Stimulated activated effector memory CD8-positive, alpha-beta T cell treated with anti-CD3 and anti-CD28 coated beads, Interleukin-12 subunit alpha, Interleukin-12 subunit beta, amount 100 ng/mL, for 72 hours (primary cell): Measurements from ENCODE around the gene PPCDC.

Experiments used
- ATAC-seq: fragments of 150-1000 bp; cut with Tn5 transposase; 2 replicates; pipeline ENCODE4 v1.10.0; 2021
- DNase-seq, 2 donors: peaks; one replicate each; pipeline ENCODE4 v3.0.0; 2021 to 2022; ENCODE audit warnings: low spot score in 2 of 2
- H3K27ac Mint-ChIP-seq: one replicate; pipeline ENCODE4 v1.8.0; 2022; ENCODE audit warnings: mild to moderate bottlenecking, mixed read lengths
- H3K36me3 Mint-ChIP-seq: one replicate; pipeline ENCODE4 v1.8.0; 2022; ENCODE audit warnings: mild to moderate bottlenecking, mixed read lengths
- H3K4me1 Mint-ChIP-seq: one replicate; pipeline ENCODE4 v1.8.0; 2022; ENCODE audit warnings: mixed read lengths
- H3K4me3 Mint-ChIP-seq: one replicate; pipeline ENCODE4 v1.8.0; 2022; ENCODE audit warnings: mild to moderate bottlenecking, mixed read lengths
- H3K9me3 Mint-ChIP-seq: one replicate; pipeline ENCODE4 v1.8.0; 2022; ENCODE audit warnings: mixed read lengths

Gene PPCDC

DNA sequence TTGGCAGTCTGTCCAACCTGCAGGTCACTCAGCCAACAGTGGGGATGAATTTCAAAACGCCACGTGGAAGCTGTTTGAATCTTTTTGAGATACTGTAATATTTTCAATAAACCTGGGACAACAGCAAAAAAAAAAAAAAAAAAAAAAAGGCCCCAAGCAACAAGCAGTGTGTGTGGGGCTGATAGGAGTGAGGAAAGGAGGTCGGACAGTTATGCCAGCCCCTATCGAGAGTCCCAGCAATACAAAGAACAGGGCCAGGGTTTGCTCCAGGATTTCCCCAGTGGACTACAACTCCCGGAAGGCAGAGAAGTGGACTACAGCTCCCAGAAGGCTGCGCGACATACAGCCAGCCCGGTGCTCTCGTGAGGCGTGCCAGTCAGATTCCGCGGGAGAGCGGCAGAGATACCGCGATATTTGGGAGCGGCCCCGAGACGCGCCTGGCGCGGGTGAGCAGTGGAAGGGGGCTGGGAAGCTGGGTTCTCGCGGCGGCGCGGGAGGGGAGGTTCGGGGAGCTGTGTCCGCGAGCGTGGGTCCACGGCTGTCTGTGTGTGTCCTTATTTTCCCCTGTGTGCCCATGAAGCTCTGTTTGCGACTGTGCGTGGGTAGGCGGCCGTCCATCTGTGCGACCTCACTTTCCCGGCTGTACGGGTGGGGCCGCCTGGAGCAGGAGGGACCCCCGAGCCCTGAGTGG is at the start of gene PPCDC:
TSS of gene PPCDC (plus strand) at position 410 of the 691 bp plus-strand sequence. CDS start 4,729 bp downstream, outside the sequence.
- H3K27ac Mint-ChIP-seq = peak within 1 kb of the TSS; percentile 98
- peaks cover 18% of the 10 kb centered on the region for H3K36me3 Mint-ChIP-seq
- ATAC-seq = peak; percentile 99
- no peaks in the 10 kb centered on the region for H3K9me3 Mint-ChIP-seq
- DNase-seq = peak; percentile 91 to 96
- H3K4me3 Mint-ChIP-seq = peak within 1 kb of the TSS; percentile 88
- H3K4me1 Mint-ChIP-seq = peaks cover 27% of the 10 kb centered on the region

- Mint-ChIP-seq H3K4me3 (no peak overlapping the region), H3K4me1 (peaks cover 10% of the 10 kb centered on the region)
Measured at GRCh38 chr15:74976159-74976558, 47.2 kb upstream of the PPCDC start.

GRCh38 chr15:74977599-74977998 is 45.8 kb upstream of the PPCDC start:
- H3K9me3 Mint-ChIP-seq = no peaks in the 10 kb centered on the region
- peak overlapping the region; percentile 28 for H3K4me3 Mint-ChIP-seq
- H3K27ac Mint-ChIP-seq = peak overlapping the region; percentile 3
- peaks cover 10% of the 10 kb centered on the region for H3K4me1 Mint-ChIP-seq
- H3K36me3 Mint-ChIP-seq = no peaks in the 10 kb centered on the region
- DNase-seq (no peak), ATAC-seq (peak; percentile 100)

More at GRCh38 chr15:74976159-74976558, 47.2 kb upstream of the PPCDC start:
- no peaks in the 10 kb centered on the region for H3K9me3 Mint-ChIP-seq
- ATAC-seq (no peak), DNase-seq (no peak)
- no peaks in the 10 kb centered on the region for H3K36me3 Mint-ChIP-seq
- no peak overlapping the region for H3K27ac Mint-ChIP-seq

DNA sequence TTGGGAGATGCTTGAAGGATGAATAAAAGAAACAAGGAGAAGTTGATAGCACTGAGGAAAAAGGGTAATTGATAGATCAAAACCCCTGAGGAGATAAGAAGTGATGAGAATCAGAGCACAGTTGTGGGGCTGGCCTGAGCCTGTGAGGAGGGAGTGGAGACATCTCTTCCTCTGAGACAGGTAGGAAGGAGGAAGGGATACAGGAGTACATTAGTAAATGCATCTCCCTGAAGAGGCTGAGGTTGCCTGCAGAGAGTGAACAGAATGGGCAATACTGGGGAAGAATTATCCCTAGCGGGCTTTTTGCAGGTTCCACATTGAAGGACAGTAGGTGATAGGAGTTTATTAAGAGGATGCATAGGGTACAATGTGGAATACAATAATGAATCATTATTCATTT is 45.3 kb upstream of the PPCDC start:
- no peak for DNase-seq
- no peak for ATAC-seq
- Mint-ChIP-seq H3K4me1 (peaks cover 10% of the 10 kb centered on the region), H3K4me3 (peak overlapping the region; percentile 28), H3K36me3 (no peaks in the 10 kb centered on the region), H3K27ac (peak overlapping the region; percentile 3), H3K9me3 (no peaks in the 10 kb centered on the region)

- DNase-seq (no peak), ATAC-seq (peak; percentile 72)
- Mint-ChIP-seq H3K9me3 (no peaks in the 10 kb centered on the region), H3K36me3 (no peaks in the 10 kb centered on the region), H3K4me3 (no peak overlapping the region), H3K27ac (no peak overlapping the region), H3K4me1 (peaks cover 12% of the 10 kb centered on the region)
Measured at GRCh38 chr15:74978503-74978902, 44.9 kb upstream of the PPCDC start.

GRCh38 chr15:74982183-74982582 is 41.2 kb upstream of the PPCDC start:
- ATAC-seq = no peak
- Mint-ChIP-seq H3K4me3 (no peak overlapping the region), H3K36me3 (no peaks in the 10 kb centered on the region), H3K9me3 (no peaks in the 10 kb centered on the region), H3K27ac (no peak overlapping the region), H3K4me1 (peaks cover 33% of the 10 kb centered on the region)
- no peak for DNase-seq

GRCh38 chr15:74983725-74984231 is 39.6 kb upstream of the PPCDC start:
- Mint-ChIP-seq H3K4me3 (no peak overlapping the region), H3K27ac (no peak overlapping the region), H3K9me3 (no peaks in the 10 kb centered on the region), H3K4me1 (peaks cover 26% of the 10 kb centered on the region), H3K36me3 (no peaks in the 10 kb centered on the region)
- peak; percentile 99 for ATAC-seq
- peak; percentile 19 to 64 for DNase-seq

GRCh38 chr15:74988007-74988800 is 35.2 kb upstream of the PPCDC start:
- Mint-ChIP-seq H3K9me3 (no peaks in the 10 kb centered on the region), H3K27ac (no peak overlapping the region), H3K36me3 (no peaks in the 10 kb centered on the region), H3K4me1 (peaks cover 37% of the 10 kb centered on the region), H3K4me3 (no peak overlapping the region)
- DNase-seq (peak; percentile 6 to 60), ATAC-seq (peak; percentile 54)

DNA sequence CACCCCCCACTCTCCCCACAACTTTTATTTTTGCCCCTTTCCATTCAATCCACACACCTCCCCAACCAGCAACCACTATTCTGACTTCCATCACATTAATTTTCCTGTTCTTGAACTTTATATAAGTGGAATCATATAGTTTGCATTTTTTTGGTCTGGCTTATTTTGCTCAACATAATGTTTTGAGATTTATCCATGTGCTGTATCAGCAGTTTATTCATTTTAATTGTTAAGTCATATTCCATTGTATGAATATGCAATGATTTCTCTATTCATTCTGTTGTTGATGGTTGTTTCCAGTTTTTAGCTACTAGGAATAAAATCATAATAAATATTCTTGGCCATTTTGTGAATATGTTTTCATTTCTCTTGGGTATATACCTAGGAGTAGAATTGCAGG is 33.9 kb upstream of the PPCDC start:
- no peaks in the 10 kb centered on the region for H3K36me3 Mint-ChIP-seq
- ATAC-seq (no peak), DNase-seq (no peak)
- no peak overlapping the region for H3K4me3 Mint-ChIP-seq
- no peak overlapping the region for H3K27ac Mint-ChIP-seq
- no peaks in the 10 kb centered on the region for H3K9me3 Mint-ChIP-seq
- H3K4me1 Mint-ChIP-seq = peaks cover 27% of the 10 kb centered on the region

GRCh38 chr15:74992619-74993018 is 30.8 kb upstream of the PPCDC start:
- H3K36me3 Mint-ChIP-seq = no peaks in the 10 kb centered on the region
- H3K9me3 Mint-ChIP-seq = no peaks in the 10 kb centered on the region
- DNase-seq (no peak), ATAC-seq (no peak)
- no peak overlapping the region for H3K4me3 Mint-ChIP-seq
- H3K27ac Mint-ChIP-seq = no peak overlapping the region
- peaks cover 28% of the 10 kb centered on the region for H3K4me1 Mint-ChIP-seq

- Mint-ChIP-seq H3K4me3 (no peak overlapping the region), H3K9me3 (no peaks in the 10 kb centered on the region), H3K36me3 (no peaks in the 10 kb centered on the region), H3K27ac (no peak overlapping the region), H3K4me1 (peaks cover 28% of the 10 kb centered on the region)
- DNase-seq (no peak), ATAC-seq (no peak)
Measured at GRCh38 chr15:74994236-74994635, 29.2 kb upstream of the PPCDC start.

GRCh38 chr15:74994685-74995084 is 28.7 kb upstream of the PPCDC start:
- no peaks in the 10 kb centered on the region for H3K36me3 Mint-ChIP-seq
- peak overlapping the region; percentile 68 for H3K4me3 Mint-ChIP-seq
- H3K9me3 Mint-ChIP-seq = no peaks in the 10 kb centered on the region
- DNase-seq (no peak), ATAC-seq (no peak)
- H3K27ac Mint-ChIP-seq = peak overlapping the region; percentile 66
- peaks cover 28% of the 10 kb centered on the region for H3K4me1 Mint-ChIP-seq

DNA sequence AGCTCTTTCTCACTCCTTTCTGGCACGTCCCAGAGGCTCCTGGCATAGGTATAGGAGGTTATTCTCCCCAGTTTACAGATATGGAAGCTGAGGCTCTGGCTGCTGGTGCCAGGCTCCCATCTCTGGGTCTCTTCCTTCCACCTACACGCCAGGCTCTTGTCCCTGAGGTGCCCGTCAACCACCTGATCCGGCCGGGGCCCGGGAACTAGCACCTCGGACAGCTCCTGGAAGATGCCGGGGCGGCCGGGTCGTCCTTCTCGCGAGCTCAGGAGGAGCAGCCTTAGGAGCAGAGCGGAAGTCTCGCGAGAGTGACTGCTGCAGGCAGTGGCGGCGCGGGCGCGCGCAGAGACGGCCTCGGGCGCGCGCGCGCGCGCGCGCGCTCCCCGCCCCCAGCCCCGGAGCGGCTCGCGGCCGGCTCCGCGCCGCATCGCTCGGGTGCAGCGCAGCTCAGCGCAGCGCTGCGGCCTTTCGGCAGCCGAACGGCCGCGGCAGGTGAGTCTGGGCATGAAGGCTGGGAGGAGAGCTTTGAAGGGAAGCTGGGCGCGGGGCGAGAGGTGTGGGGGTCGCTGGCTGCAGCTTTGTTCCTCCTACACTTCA is 28.1 kb upstream of the PPCDC start, which contains the start of gene SCAMP5:
TSS of gene SCAMP5 (plus strand) at position 382 of the 597 bp plus-strand sequence. CDS start 16,277 bp downstream, outside the sequence.
- H3K9me3 Mint-ChIP-seq = no peaks in the 10 kb centered on the region
- DNase-seq (peak; percentile 94 to 98), ATAC-seq (peak; percentile 94)
- H3K36me3 Mint-ChIP-seq = no peaks in the 10 kb centered on the region
- H3K4me3 Mint-ChIP-seq = peak within 1 kb of the TSS; percentile 68
- peaks cover 28% of the 10 kb centered on the region for H3K4me1 Mint-ChIP-seq
- peak within 1 kb of the TSS; percentile 66 for H3K27ac Mint-ChIP-seq

- Mint-ChIP-seq H3K27ac (no peak overlapping the region), H3K9me3 (no peaks in the 10 kb centered on the region), H3K4me3 (peak overlapping the region; percentile 68), H3K4me1 (peaks cover 20% of the 10 kb centered on the region), H3K36me3 (no peaks in the 10 kb centered on the region)
- DNase-seq (no peak), ATAC-seq (no peak)
Measured at GRCh38 chr15:74995779-74996765, 27.3 kb upstream of the PPCDC start.
